ENCODE measurements around the gene PARD3B.

The PARD3B gene

GRCh38 chr2:204771721-204772120, 226.4 kb downstream of the PARD3B start:
- no peaks in the 10 kb centered on the region for H3K4me1 ChIP-seq (ENCODE audit: insufficient read depth, low read length)
- no peak overlapping the region for H3K4me2 ChIP-seq (ENCODE audit: insufficient read depth, low read length)
- no peak overlapping the region for H3K9ac ChIP-seq (ENCODE audit: low read depth, low read length)
- H3K36me3 ChIP-seq (ENCODE audit: insufficient read depth, low read length): no peaks in the 10 kb centered on the region
- no peak overlapping the region for H2AFZ ChIP-seq (ENCODE audit: low read depth, low read length)
- H3K9me3 ChIP-seq (ENCODE audit: insufficient read depth, low read length, severe bottlenecking): no peaks in the 10 kb centered on the region
- DNase-seq: no peak
- H4K20me1 ChIP-seq (ENCODE audit: insufficient read depth, low read length): no peaks in the 10 kb centered on the region
- no peak overlapping the region for H3K4me3 ChIP-seq (ENCODE audit: low read depth in 1 of 2, low read length in 2 of 2)
- TF ChIP-seq CTCF (IDR thresholded peaks at IDR 0.05; ENCODE audit: borderline replicate concordance, extremely low read depth, low read length, poor library complexity, severe bottlenecking): no peak
- no peak for TF ChIP-seq EZH2 (IDR thresholded peaks at IDR 0.05; ENCODE audit: borderline replicate concordance, low read depth, low read length, severe bottlenecking)
- peaks cover 4% of the 10 kb centered on the region for H3K27me3 ChIP-seq (ENCODE audit: insufficient read depth, low read length, poor library complexity)
- H3K27ac ChIP-seq (ENCODE audit: low read length): no peak overlapping the region
- ATAC-seq (ENCODE audit: insufficient read depth, low read depth): no peak
- H3K79me2 ChIP-seq (ENCODE audit: insufficient read depth, low read length): no peaks in the 10 kb centered on the region

- H3K4me3 ChIP-seq (ENCODE audit: low read depth in 1 of 2, low read length in 2 of 2): no peak overlapping the region
- TF ChIP-seq EZH2 (IDR thresholded peaks at IDR 0.05; ENCODE audit: borderline replicate concordance, low read depth, low read length, severe bottlenecking) (no peak), CTCF (IDR thresholded peaks at IDR 0.05; ENCODE audit: borderline replicate concordance, extremely low read depth, low read length, poor library complexity, severe bottlenecking) (no peak)
- H4K20me1 ChIP-seq (ENCODE audit: insufficient read depth, low read length): no peaks in the 10 kb centered on the region
- peaks cover 4% of the 10 kb centered on the region for H3K27me3 ChIP-seq (ENCODE audit: insufficient read depth, low read length, poor library complexity)
- no peaks in the 10 kb centered on the region for H3K4me1 ChIP-seq (ENCODE audit: insufficient read depth, low read length)
- H3K36me3 ChIP-seq (ENCODE audit: insufficient read depth, low read length): no peaks in the 10 kb centered on the region
- H3K27ac ChIP-seq (ENCODE audit: low read length): no peak overlapping the region
- ATAC-seq (ENCODE audit: insufficient read depth, low read depth): no peak
- no peak for DNase-seq
- no peak overlapping the region for H2AFZ ChIP-seq (ENCODE audit: low read depth, low read length)
- no peak overlapping the region for H3K9ac ChIP-seq (ENCODE audit: low read depth, low read length)
- no peak overlapping the region for H3K4me2 ChIP-seq (ENCODE audit: insufficient read depth, low read length)
- H3K79me2 ChIP-seq (ENCODE audit: insufficient read depth, low read length): no peaks in the 10 kb centered on the region
- no peaks in the 10 kb centered on the region for H3K9me3 ChIP-seq (ENCODE audit: insufficient read depth, low read length, severe bottlenecking)
Observed at GRCh38 chr2:204772546-204772945, 227.3 kb downstream of the PARD3B start.

GRCh38 chr2:204775766-204776165, 230.5 kb downstream of the PARD3B start:
- Histone ChIP-seq H3K4me1 (ENCODE audit: insufficient read depth, low read length) (no peaks in the 10 kb centered on the region), H3K4me3 (ENCODE audit: low read depth in 1 of 2, low read length in 2 of 2) (no peak overlapping the region), H4K20me1 (ENCODE audit: insufficient read depth, low read length) (no peaks in the 10 kb centered on the region; the same call in 1 of the 2 replicates), H3K9ac (ENCODE audit: low read depth, low read length) (no peak overlapping the region), H3K79me2 (ENCODE audit: insufficient read depth, low read length) (no peaks in the 10 kb centered on the region), H3K36me3 (ENCODE audit: insufficient read depth, low read length) (no peaks in the 10 kb centered on the region), H3K4me2 (ENCODE audit: insufficient read depth, low read length) (no peak overlapping the region), H2AFZ (ENCODE audit: low read depth, low read length) (no peak overlapping the region), H3K27ac (ENCODE audit: low read length) (no peak overlapping the region), H3K9me3 (ENCODE audit: insufficient read depth, low read length, severe bottlenecking) (no peaks in the 10 kb centered on the region), H3K27me3 (ENCODE audit: insufficient read depth, low read length, poor library complexity) (peaks cover 4% of the 10 kb centered on the region)
- ATAC-seq (ENCODE audit: insufficient read depth, low read depth) (no peak), DNase-seq (no peak)
- TF ChIP-seq CTCF (IDR thresholded peaks at IDR 0.05; ENCODE audit: borderline replicate concordance, extremely low read depth, low read length, poor library complexity, severe bottlenecking): no peak
- TF ChIP-seq EZH2 (IDR thresholded peaks at IDR 0.05; ENCODE audit: borderline replicate concordance, low read depth, low read length, severe bottlenecking): no peak

Data from DND-41 (cell line).